ENCODE measurements around the gene SH3BP4. TPM values are rescaled to one million over a fixed set of nuclear protein-coding genes. Genes with fewer than 3 reads are reported as not detected.

Gene SH3BP4
- total RNA-seq, 1 donor from 2014 or later = 44.1 TPM

DNA sequence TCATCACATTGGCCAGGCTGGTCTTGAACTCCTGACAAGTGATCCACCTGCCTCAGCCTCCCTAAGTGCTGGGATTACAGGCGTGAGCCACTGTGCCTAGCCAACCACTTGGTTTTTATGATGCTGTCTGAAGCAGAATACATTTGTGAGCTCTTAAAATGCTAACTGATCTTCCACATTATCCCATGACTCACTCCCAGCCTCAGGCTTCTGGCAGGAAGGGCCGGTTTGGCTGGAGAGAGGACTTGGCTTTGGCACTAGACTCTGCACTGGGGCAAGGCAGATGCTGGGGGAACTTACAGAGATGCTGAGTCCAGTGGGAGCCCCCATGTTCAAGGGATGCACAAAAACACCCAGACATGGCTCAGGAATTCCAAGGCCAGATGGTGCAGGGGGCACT is 40.5 kb upstream of the SH3BP4 start:
- H3K9me3 Mint-ChIP-seq = no peaks in the 10 kb centered on the region
- TF ChIP-seq, protein P1, sequence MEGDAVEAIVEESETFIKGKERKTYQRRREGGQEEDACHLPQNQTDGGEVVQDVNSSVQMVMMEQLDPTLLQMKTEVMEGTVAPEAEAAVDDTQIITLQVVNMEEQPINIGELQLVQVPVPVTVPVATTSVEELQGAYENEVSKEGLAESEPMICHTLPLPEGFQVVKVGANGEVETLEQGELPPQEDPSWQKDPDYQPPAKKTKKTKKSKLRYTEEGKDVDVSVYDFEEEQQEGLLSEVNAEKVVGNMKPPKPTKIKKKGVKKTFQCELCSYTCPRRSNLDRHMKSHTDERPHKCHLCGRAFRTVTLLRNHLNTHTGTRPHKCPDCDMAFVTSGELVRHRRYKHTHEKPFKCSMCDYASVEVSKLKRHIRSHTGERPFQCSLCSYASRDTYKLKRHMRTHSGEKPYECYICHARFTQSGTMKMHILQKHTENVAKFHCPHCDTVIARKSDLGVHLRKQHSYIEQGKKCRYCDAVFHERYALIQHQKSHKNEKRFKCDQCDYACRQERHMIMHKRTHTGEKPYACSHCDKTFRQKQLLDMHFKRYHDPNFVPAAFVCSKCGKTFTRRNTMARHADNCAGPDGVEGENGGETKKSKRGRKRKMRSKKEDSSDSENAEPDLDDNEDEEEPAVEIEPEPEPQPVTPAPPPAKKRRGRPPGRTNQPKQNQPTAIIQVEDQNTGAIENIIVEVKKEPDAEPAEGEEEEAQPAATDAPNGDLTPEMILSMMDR (IDR thresholded peaks at IDR 0.05; ENCODE audit: unreplicated experiment) = no peak
- peaks cover 1% of the 10 kb centered on the region for H3K4me1 Mint-ChIP-seq
- H3K36me3 Mint-ChIP-seq = no peaks in the 10 kb centered on the region
- no peak for DNase-seq (ENCODE audit: low spot score in 2 of 2, unreplicated experiment in 2 of 2)
- H3K4me3 Mint-ChIP-seq = no peak overlapping the region
- no peak overlapping the region for H3K27ac Mint-ChIP-seq
- no peaks in the 10 kb centered on the region for H3K27me3 Mint-ChIP-seq (ENCODE audit: low read depth)

DNA sequence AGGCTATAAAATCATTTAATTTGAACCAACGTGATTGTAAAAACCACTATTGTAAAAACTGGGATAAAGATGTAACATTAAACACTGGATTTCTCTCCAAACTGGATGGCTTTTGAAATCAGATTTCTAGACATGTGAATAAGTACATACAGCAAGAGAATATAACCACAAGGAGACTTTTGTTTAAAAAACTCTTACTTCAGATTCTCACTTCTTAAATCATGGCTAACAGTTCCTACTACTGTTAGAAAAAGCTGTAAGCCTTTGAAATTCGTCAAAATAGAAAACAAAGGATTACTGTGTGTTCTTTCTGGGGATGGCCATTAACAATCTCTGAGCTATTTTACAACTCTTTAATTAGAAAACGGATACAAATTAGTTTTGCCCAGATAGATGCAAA is 39.4 kb upstream of the SH3BP4 start:
- H3K4me3 Mint-ChIP-seq = no peak overlapping the region
- no peak for DNase-seq (ENCODE audit: low spot score in 2 of 2, unreplicated experiment in 2 of 2)
- H3K9me3 Mint-ChIP-seq = no peaks in the 10 kb centered on the region
- H3K27ac Mint-ChIP-seq = no peak overlapping the region
- no peaks in the 10 kb centered on the region for H3K36me3 Mint-ChIP-seq
- TF ChIP-seq, protein P1 (IDR thresholded peaks at IDR 0.05; ENCODE audit: unreplicated experiment) = no peak
- no peaks in the 10 kb centered on the region for H3K27me3 Mint-ChIP-seq (ENCODE audit: low read depth)
- H3K4me1 Mint-ChIP-seq = peaks cover 8% of the 10 kb centered on the region

- TF ChIP-seq, protein P1 (IDR thresholded peaks at IDR 0.05; ENCODE audit: unreplicated experiment) = no peak
- Mint-ChIP-seq H3K27me3 (ENCODE audit: low read depth) (no peaks in the 10 kb centered on the region), H3K4me3 (no peak overlapping the region), H3K36me3 (no peaks in the 10 kb centered on the region), H3K4me1 (peaks cover 11% of the 10 kb centered on the region), H3K27ac (no peak overlapping the region), H3K9me3 (no peaks in the 10 kb centered on the region)
- DNase-seq (ENCODE audit: low spot score in 2 of 2, unreplicated experiment in 2 of 2) = no peak
Measured at GRCh38 chr2:234913208-234913626, 38.6 kb upstream of the SH3BP4 start.

GRCh38 chr2:234914371-234915154 is 37.3 kb upstream of the SH3BP4 start:
- H3K4me3 Mint-ChIP-seq = no peak overlapping the region
- peaks cover 11% of the 10 kb centered on the region for H3K4me1 Mint-ChIP-seq
- TF ChIP-seq, protein P1 (IDR thresholded peaks at IDR 0.05; ENCODE audit: unreplicated experiment) = no peak
- no peaks in the 10 kb centered on the region for H3K27me3 Mint-ChIP-seq (ENCODE audit: low read depth)
- no peak for DNase-seq (ENCODE audit: low spot score in 2 of 2, unreplicated experiment in 2 of 2)
- no peaks in the 10 kb centered on the region for H3K9me3 Mint-ChIP-seq
- no peaks in the 10 kb centered on the region for H3K36me3 Mint-ChIP-seq
- H3K27ac Mint-ChIP-seq = no peak overlapping the region

GRCh38 chr2:234916674-234917073 is 35.1 kb upstream of the SH3BP4 start:
- Mint-ChIP-seq H3K27ac (no peak overlapping the region), H3K27me3 (ENCODE audit: low read depth) (no peaks in the 10 kb centered on the region), H3K4me3 (no peak overlapping the region), H3K4me1 (peaks cover 11% of the 10 kb centered on the region), H3K9me3 (no peaks in the 10 kb centered on the region), H3K36me3 (no peaks in the 10 kb centered on the region)
- no peak for DNase-seq (ENCODE audit: low spot score in 2 of 2, unreplicated experiment in 2 of 2)
- TF ChIP-seq, protein P1 (IDR thresholded peaks at IDR 0.05; ENCODE audit: unreplicated experiment) = no peak
